ENCODE results near the gene PDE5A. TPM values are rescaled to one million over a fixed set of nuclear protein-coding genes. Genes with fewer than 3 reads are reported as not detected.

The PDE5A gene
- total RNA-seq, 4 donors from 2014 or later: 34.6 to 52.7 (median 46.4) TPM

DNA sequence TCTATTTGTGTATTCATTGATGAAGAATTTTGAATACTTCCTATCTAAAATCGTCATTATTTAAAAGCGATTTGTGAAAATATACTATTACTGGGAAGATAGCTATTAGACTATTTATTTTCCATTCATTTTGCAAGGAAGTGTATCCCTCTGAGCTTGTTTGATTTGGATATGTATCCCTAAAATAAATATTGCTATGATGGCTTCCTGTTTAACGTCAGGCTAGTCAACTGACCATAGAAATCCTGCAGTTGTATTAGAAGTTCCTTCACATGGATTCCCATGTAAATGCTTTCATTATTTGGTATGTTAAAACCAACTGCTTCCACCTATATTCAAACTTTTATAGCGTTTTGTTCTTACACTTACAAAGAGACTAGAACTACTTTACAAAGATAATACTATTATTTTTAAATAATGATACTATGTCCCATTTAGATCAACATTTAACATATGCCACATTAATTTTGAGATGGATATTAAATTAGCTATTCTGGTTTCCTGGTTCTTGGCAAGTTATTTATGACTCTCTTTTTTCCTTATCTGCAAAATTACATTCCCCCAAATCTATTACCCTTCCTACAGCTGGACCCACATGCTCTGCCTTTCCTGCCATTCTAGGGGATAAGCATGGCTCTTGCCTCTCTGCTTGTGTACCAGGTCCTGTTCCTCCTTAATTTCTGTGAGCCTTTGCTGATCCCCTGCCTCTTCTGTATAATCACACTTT, 26.7 kb upstream of the PDE5A start:
- Histone ChIP-seq H3K4me3 (no peak overlapping the region), H3K27me3 (no peaks in the 10 kb centered on the region), H3K27ac (no peak overlapping the region), H3K9me3 (no peaks in the 10 kb centered on the region), H3K36me3 (no peaks in the 10 kb centered on the region), H3K4me1 (no peaks in the 10 kb centered on the region)
- in situ Hi-C loops (cut with MboI; ENCODE audit: low pct_ligation_motif_present in 1 of 4, low pct_unique_long_range_greater_than_20kb in 1 of 4, low sequenced_read_pairs in 3 of 4) (no loop called here), intact Hi-C loops (cut with DNase I; ENCODE audit: low total_unique reads) (no loop called here)
- DNase-seq: no peak
- TF ChIP-seq POLR2A (IDR thresholded peaks at IDR 0.05) (no peak), EP300 (IDR thresholded peaks at IDR 0.05; ENCODE audit: low read depth) (no peak), POLR2AphosphoS5 (IDR thresholded peaks at IDR 0.05) (no peak)
- TF ChIP-seq, protein P1, sequence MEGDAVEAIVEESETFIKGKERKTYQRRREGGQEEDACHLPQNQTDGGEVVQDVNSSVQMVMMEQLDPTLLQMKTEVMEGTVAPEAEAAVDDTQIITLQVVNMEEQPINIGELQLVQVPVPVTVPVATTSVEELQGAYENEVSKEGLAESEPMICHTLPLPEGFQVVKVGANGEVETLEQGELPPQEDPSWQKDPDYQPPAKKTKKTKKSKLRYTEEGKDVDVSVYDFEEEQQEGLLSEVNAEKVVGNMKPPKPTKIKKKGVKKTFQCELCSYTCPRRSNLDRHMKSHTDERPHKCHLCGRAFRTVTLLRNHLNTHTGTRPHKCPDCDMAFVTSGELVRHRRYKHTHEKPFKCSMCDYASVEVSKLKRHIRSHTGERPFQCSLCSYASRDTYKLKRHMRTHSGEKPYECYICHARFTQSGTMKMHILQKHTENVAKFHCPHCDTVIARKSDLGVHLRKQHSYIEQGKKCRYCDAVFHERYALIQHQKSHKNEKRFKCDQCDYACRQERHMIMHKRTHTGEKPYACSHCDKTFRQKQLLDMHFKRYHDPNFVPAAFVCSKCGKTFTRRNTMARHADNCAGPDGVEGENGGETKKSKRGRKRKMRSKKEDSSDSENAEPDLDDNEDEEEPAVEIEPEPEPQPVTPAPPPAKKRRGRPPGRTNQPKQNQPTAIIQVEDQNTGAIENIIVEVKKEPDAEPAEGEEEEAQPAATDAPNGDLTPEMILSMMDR (IDR thresholded peaks at IDR 0.05): no peak
- WGBS, 2 donors (ENCODE audit: low coverage in 1 of 2): 64 to 68% methylated on average over 4 of the region's 4 CpGs

DNA sequence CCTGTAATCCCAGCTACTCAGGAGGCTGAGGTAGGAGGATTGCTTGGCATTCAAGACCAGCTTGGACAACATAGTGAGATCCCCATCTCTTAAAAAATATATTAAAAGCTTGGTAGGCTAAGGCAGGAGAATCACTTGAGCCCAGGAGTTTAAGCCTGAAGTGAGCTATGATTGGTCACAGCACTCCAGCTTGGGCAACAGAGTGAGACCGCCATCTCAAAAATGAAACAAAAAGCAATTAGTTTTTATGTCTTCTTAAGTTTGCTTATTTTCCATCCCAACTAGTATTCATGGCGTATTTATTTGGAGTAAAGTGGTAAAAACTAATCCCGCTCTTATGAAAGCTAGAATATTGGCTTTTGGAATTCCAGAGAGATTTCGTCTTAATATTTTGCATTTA, 25.4 kb upstream of the PDE5A start:
- no peak for TF ChIP-seq EP300 (IDR thresholded peaks at IDR 0.05; ENCODE audit: low read depth)
- TF ChIP-seq POLR2A (IDR thresholded peaks at IDR 0.05): no peak
- no peak for TF ChIP-seq POLR2AphosphoS5 (IDR thresholded peaks at IDR 0.05)
- TF ChIP-seq, protein P1 (IDR thresholded peaks at IDR 0.05): no peak
- Histone ChIP-seq H3K4me3 (no peak overlapping the region), H3K27ac (peak overlapping the region in 1 of 4 donors; percentile 30), H3K36me3 (no peaks in the 10 kb centered on the region), H3K4me1 (no peaks in the 10 kb centered on the region), H3K9me3 (no peaks in the 10 kb centered on the region), H3K27me3 (no peaks in the 10 kb centered on the region)
- DNase-seq: no peak
- 76 to 82% methylated on average over 3 to 4 of the region's 4 CpGs for WGBS, 2 donors (ENCODE audit: low coverage in 1 of 2)
- intact Hi-C loops (cut with DNase I; ENCODE audit: low total_unique reads) (no loop called here), in situ Hi-C loops (cut with MboI; ENCODE audit: low pct_ligation_motif_present in 1 of 4, low pct_unique_long_range_greater_than_20kb in 1 of 4, low sequenced_read_pairs in 3 of 4) (no loop called here)

DNA sequence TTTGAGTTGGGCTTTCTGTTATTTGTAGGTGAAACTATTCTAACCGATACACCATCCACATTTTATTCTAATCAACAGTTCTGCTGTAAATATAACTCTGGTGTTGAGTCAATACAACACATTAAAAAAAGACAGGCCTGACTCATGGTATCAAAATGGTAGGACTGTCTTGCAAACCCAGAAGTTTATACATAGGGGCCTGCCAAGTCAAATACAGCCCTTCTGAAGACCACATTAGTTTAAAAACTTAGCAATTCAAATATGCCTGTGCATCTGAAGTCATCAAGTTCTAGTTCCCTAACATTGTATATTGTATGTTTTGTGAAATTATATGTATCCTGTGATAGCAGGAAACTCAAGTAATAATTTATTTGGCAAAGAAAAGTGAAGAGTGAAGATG, 24.4 kb upstream of the PDE5A start:
- Histone ChIP-seq H3K4me1 (no peaks in the 10 kb centered on the region), H3K9me3 (no peaks in the 10 kb centered on the region), H3K27ac (no peak overlapping the region), H3K27me3 (no peaks in the 10 kb centered on the region), H3K4me3 (no peak overlapping the region), H3K36me3 (no peaks in the 10 kb centered on the region)
- intact Hi-C loops (cut with DNase I; ENCODE audit: low total_unique reads): no loop called here
- in situ Hi-C loops (cut with MboI; ENCODE audit: low pct_ligation_motif_present in 1 of 4, low pct_unique_long_range_greater_than_20kb in 1 of 4, low sequenced_read_pairs in 3 of 4): no loop called here
- TF ChIP-seq, protein P1 (IDR thresholded peaks at IDR 0.05): no peak
- TF ChIP-seq POLR2AphosphoS5 (IDR thresholded peaks at IDR 0.05): no peak
- TF ChIP-seq POLR2A (IDR thresholded peaks at IDR 0.05): no peak
- DNase-seq: no peak
- WGBS, 2 donors (ENCODE audit: low coverage in 1 of 2): 83 to 87% methylated on average over 1 of the region's 1 CpG

DNA sequence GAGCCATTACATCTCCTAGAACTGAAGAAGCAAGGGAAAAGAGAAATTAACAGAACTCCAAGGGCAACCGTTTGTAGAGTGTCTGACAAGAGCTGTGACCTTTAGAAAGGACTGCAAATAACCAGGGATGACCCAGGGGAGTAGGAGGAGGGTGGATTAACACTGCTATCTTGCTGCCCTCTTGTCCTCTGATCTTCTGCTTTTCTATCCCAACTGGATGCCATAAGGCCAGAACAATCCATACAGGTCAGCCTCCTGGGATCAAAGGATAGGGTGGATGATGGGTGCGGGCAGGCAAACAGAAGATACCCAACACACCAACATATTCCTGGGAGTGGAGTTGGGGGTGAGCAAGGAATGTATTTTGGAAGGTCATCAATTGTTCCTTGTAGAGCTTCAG, 19.8 kb upstream of the PDE5A start:
- Histone ChIP-seq H3K9me3 (no peaks in the 10 kb centered on the region), H3K4me3 (no peak overlapping the region), H3K4me1 (peaks cover 0 to 9% (median 4%) of the 10 kb centered on the region in 4 donors), H3K27ac (no peak overlapping the region), H3K27me3 (no peaks in the 10 kb centered on the region), H3K36me3 (no peaks in the 10 kb centered on the region)
- no peak for TF ChIP-seq POLR2A (IDR thresholded peaks at IDR 0.05)
- no peak for TF ChIP-seq POLR2AphosphoS5 (IDR thresholded peaks at IDR 0.05)
- TF ChIP-seq EP300 (IDR thresholded peaks at IDR 0.05; ENCODE audit: low read depth): no peak
- TF ChIP-seq, protein P1 (IDR thresholded peaks at IDR 0.05): no peak
- in situ Hi-C loops (cut with MboI; ENCODE audit: low pct_ligation_motif_present in 1 of 4, low pct_unique_long_range_greater_than_20kb in 1 of 4, low sequenced_read_pairs in 3 of 4): loop anchor here in 1 of 4 donors (25.0 kb wide), 1 partner anchor 336 kb away; the partner anchor contains the start of gene FABP2
- WGBS, 2 donors (ENCODE audit: low coverage in 1 of 2): 75 to 100% methylated on average over 1 to 2 of the region's 2 CpGs
- no peak for DNase-seq
- intact Hi-C loops (cut with DNase I; ENCODE audit: low total_unique reads): no loop called here

Measured in transverse colon (tissue), 4 donors.